Measurements from ENCODE around the gene CNDP2.

- no peak for TF ChIP-seq CTCF (conservative IDR thresholded peaks at IDR 0.05)
- TF ChIP-seq ZFX (IDR thresholded peaks at IDR 0.05): no peak
These were observed 49.3 kb upstream of the CNDP2 start for GRCh38 chr18:74446631-74447403.

Measured in C4-2B (cell line).